IPS DF 6.9 (cell line): Measurements from ENCODE around the gene PDE6B.

Source experiments
- DNase-seq: peaks from one replicate; pipeline ENCODE4 v3.0.0-alpha.2; 2013; ENCODE audit warnings: low read depth, low spot score
- H3K27ac ChIP-seq: one replicate; pipeline ENCODE4 v1.5.1; 2013; ENCODE audit warnings: low read length, control low read depth
- H3K27me3 ChIP-seq: 2 replicates; pipeline ENCODE4 v1.6.1; 2013; ENCODE audit warnings: mild to moderate bottlenecking, low read length; ENCODE audit not compliant: control insufficient read depth, insufficient read depth
- H3K36me3 ChIP-seq: 2 replicates; pipeline ENCODE4 v1.6.1; 2013; ENCODE audit warnings: low read length; ENCODE audit not compliant: control insufficient read depth, insufficient read depth
- H3K4me1 ChIP-seq: 2 replicates; pipeline ENCODE4 v1.6.1; 2013; ENCODE audit warnings: low read length; ENCODE audit not compliant: control insufficient read depth, insufficient read depth
- H3K4me3 ChIP-seq: 2 replicates; pipeline ENCODE4 v1.5.1; 2013; ENCODE audit warnings: mild to moderate bottlenecking, low read length
- H3K9me3 ChIP-seq: 2 replicates; pipeline ENCODE4 v1.6.1; 2013; ENCODE audit warnings: low read length, inconsistent platforms; ENCODE audit not compliant: control insufficient read depth, insufficient read depth
- WGBS: extraction: QIAGEN DNeasy Blood & Tissue Kit; methylation state at CpG from one replicate; pipeline ENCODE4 v1.1.7; 2013; ENCODE audit warnings: mixed read lengths, missing lambda C conversion rate; ENCODE audit not compliant: insufficient read length, insufficient coverage; 5-methylcytosine and 5-hydroxymethylcytosine counted together

Gene PDE6B

GRCh38 chr4:660401-660800 lies 35.0 kb downstream of the PDE6B start:
- H3K27me3 ChIP-seq, result no peaks in the 10 kb centered on the region; the same call in 1 of the 2 replicates
- H3K4me3 ChIP-seq, result no peak overlapping the region
- H3K27ac ChIP-seq, result no peak overlapping the region
- H3K9me3 ChIP-seq, result no peaks in the 10 kb centered on the region
- no peaks in the 10 kb centered on the region for H3K4me1 ChIP-seq
- H3K36me3 ChIP-seq, result no peaks in the 10 kb centered on the region
- no peak for DNase-seq
- WGBS, result no CpG with 5 or more reads among the region's 10 CpGs

- Histone ChIP-seq H3K27ac (no peak overlapping the region), H3K27me3 (no peaks in the 10 kb centered on the region; the same call in 1 of the 2 replicates), H3K9me3 (no peaks in the 10 kb centered on the region), H3K4me1 (no peaks in the 10 kb centered on the region; the same call in 1 of the 2 replicates), H3K36me3 (no peaks in the 10 kb centered on the region), H3K4me3 (no peak overlapping the region)
- no peak for DNase-seq
- no CpG with 5 or more reads among the region's 3 CpGs for WGBS
Observed at GRCh38 chr4:661231-661630, 35.9 kb downstream of the PDE6B start.

DNA sequence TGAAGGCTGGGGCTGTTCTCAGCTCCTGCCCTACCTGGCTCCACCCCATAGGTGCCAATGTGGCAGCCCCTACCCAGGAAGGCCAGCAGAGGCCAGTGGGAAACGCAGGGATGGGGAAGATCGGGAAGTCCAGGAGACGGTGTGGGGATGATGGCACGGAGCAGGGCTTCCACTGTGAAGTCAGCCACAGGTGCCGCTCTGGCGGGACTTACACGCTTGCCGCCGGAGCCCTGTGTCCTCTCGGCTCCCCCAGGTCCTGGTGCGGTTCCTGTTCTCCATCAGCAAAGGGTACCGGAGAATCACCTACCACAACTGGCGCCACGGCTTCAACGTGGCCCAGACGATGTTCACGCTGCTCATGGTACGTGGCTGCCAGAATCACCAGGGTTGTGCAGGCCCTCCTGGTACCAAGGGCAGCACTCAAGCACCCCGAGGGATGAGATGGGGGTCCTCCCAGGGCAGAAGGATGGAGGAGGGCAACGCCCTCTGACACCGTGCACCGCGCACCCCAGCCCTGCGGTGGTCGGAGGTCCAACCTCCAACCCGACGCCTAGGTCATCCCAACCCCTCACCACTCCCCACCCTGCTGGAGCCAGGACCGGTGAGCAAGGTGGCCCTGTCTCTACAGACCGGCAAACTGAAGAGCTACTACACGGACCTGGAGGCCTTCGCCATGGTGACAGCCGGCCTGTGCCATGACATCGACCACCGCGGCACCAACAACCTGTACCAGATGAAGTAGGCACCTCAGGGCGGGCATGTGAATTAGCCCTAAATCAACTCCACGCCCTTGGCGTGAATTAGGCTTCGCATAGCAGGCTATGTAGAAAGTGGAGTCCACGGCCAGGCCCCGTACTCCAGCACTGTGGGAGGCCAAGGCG lies 36.7 kb downstream of the PDE6B start:
- no CpG with 5 or more reads among the region's 42 CpGs for WGBS

DNA sequence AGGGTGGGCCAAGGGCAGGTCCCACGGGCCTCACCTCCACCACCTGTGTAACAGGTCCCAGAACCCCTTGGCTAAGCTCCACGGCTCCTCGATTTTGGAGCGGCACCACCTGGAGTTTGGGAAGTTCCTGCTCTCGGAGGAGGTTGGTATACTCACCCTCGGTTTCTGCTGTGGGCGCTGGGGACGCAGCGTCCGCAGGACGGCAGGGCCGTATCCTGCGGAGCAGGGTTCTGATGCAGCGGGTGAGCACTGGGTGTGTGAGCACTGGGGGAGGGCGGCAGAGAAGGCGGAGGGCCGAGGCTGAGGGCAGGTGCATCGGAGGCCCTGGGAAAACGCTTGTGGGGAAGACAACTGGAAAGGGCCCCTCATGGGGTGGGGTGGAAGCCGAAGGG lies 37.7 kb downstream of the PDE6B start:
- Histone ChIP-seq H3K4me3 (peak overlapping the region; percentile 54; the same call in 1 of the 2 replicates), H3K27ac (no peak overlapping the region), H3K4me1 (no peaks in the 10 kb centered on the region; the same call in 1 of the 2 replicates), H3K27me3 (no peaks in the 10 kb centered on the region; the same call in 1 of the 2 replicates), H3K36me3 (no peaks in the 10 kb centered on the region), H3K9me3 (no peaks in the 10 kb centered on the region)
- WGBS, result no CpG with 5 or more reads among the region's 20 CpGs
- DNase-seq, result no peak

More for the DNA sequence above, 36.7 kb downstream of the PDE6B start:
- Histone ChIP-seq H3K4me1 (no peaks in the 10 kb centered on the region; the same call in 1 of the 2 replicates), H3K36me3 (no peaks in the 10 kb centered on the region), H3K27me3 (no peaks in the 10 kb centered on the region; the same call in 1 of the 2 replicates), H3K27ac (no peak overlapping the region), H3K9me3 (no peaks in the 10 kb centered on the region), H3K4me3 (no peak overlapping the region)
- DNase-seq, result no peak

DNA sequence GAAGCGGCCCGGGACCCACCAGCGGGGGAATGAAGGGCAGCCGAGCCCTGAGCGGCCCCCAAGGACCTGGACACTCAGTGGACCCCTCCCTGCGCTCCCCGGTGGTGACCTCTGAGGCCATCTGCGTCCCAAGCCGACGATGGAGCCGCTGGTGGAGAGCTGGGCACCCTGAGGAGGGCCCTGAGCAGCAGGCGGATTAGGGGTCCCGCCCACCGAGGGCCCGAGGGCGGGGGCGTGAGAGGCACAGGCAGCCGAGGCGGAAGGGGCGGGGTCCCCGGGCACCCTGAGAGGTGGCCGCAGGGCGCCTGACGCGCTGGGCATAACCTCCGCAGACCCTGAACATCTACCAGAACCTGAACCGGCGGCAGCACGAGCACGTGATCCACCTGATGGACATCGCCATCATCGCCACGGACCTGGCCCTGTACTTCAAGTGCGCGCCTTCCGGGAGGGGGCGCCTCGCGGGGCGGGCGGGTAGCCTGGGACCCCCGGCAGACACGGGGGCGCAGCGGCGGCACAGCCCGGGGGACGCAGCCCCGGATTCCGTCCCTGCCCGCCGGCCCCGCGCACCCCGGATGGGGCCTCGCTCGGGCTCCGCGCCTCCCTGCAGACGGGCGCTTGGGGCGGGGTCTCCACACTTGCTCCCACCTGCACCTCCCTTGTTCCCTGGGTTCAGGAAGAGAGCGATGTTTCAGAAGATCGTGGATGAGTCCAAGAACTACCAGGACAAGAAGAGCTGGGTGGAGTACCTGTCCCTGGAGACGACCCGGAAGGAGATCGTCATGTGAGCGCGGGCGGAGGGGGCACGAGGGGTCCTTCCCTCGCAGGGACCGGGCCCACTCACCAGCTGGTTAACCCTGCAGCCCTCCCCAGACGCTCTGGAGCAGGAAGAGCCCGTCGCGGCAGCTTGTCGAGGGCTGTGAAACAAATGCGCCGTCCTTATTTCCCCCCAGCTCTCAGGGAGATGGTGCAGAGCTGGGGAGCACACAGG lies 38.4 kb downstream of the PDE6B start:
- no CpG with 5 or more reads among the region's 80 CpGs for WGBS
- Histone ChIP-seq H3K4me1 (no peaks in the 10 kb centered on the region; the same call in 1 of the 2 replicates), H3K27ac (no peak overlapping the region), H3K36me3 (no peaks in the 10 kb centered on the region), H3K9me3 (no peaks in the 10 kb centered on the region), H3K27me3 (no peaks in the 10 kb centered on the region; the same call in 1 of the 2 replicates), H3K4me3 (peak overlapping the region; percentile 54; the same call in 1 of the 2 replicates)
- DNase-seq, result no peak

GRCh38 chr4:664713-665231 lies 39.4 kb downstream of the PDE6B start:
- no CpG with 5 or more reads among the region's 24 CpGs for WGBS
- H3K27me3 ChIP-seq, result no peaks in the 10 kb centered on the region
- no peaks in the 10 kb centered on the region for H3K9me3 ChIP-seq
- H3K4me3 ChIP-seq, result no peak overlapping the region
- no peak overlapping the region for H3K27ac ChIP-seq
- H3K36me3 ChIP-seq, result no peaks in the 10 kb centered on the region
- H3K4me1 ChIP-seq, result no peaks in the 10 kb centered on the region; the same call in 1 of the 2 replicates
- no peak for DNase-seq

DNA sequence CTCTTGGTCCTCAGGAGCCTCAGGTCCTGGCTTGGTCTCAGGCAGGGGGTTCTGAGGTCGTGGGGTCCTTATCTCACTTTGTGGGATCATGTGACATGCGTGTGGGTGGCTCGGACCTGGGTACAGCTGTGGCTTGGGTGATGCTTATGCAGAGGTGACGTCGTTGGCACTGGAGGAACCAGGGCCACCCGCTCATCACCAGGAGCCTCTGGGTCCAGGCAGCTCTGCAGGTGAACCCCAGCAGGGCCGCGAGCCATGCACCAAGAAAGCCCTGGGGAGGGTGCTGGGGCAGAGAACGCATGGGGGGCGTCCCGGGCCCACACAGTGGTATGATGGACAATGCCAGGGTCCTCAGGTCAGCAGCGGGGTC lies 40.0 kb downstream of the PDE6B start:
- H3K4me1 ChIP-seq, result no peaks in the 10 kb centered on the region; the same call in 1 of the 2 replicates
- H3K27ac ChIP-seq, result no peak overlapping the region
- no peak overlapping the region for H3K4me3 ChIP-seq
- no peaks in the 10 kb centered on the region for H3K27me3 ChIP-seq
- H3K9me3 ChIP-seq, result no peaks in the 10 kb centered on the region
- WGBS, result no CpG with 5 or more reads among the region's 12 CpGs
- no peak for DNase-seq
- no peaks in the 10 kb centered on the region for H3K36me3 ChIP-seq

GRCh38 chr4:665751-666435 lies 40.5 kb downstream of the PDE6B start:
- no peak overlapping the region for H3K4me3 ChIP-seq
- H3K36me3 ChIP-seq, result no peaks in the 10 kb centered on the region
- H3K9me3 ChIP-seq, result no peaks in the 10 kb centered on the region
- H3K27me3 ChIP-seq, result no peaks in the 10 kb centered on the region
- no peak for DNase-seq
- no peaks in the 10 kb centered on the region; the same call in 1 of the 2 replicates for H3K4me1 ChIP-seq
- WGBS, result no CpG with 5 or more reads among the region's 22 CpGs
- no peak overlapping the region for H3K27ac ChIP-seq

GRCh38 chr4:666436-666810 lies 41.0 kb downstream of the PDE6B start:
- Histone ChIP-seq H3K27ac (no peak overlapping the region), H3K4me3 (no peak overlapping the region), H3K27me3 (no peaks in the 10 kb centered on the region), H3K9me3 (no peaks in the 10 kb centered on the region), H3K36me3 (no peaks in the 10 kb centered on the region), H3K4me1 (no peaks in the 10 kb centered on the region; the same call in 1 of the 2 replicates)
- no peak for DNase-seq
- WGBS, result no CpG with 5 or more reads among the region's 22 CpGs
